Ishikawa (cell line): Measurements from ENCODE around the gene BAIAP3.

Experiments
- CEBPB ChIP-seq: IDR thresholded peaks from 2 replicates; pipeline ENCODE4 v1.6.1; 2012
- CREB1 ChIP-seq: IDR thresholded peaks from 2 replicates; pipeline ENCODE4 v1.6.1; 2012; ENCODE audit warnings: low read depth
- NFIC ChIP-seq: IDR thresholded peaks from 2 replicates; pipeline ENCODE4 v1.6.1; 2012
- USF1 ChIP-seq: IDR thresholded peaks from 2 replicates; pipeline ENCODE4 v1.6.1; 2012
- TF ChIP-seq, protein P1 (sequence below): IDR thresholded peaks from 2 replicates; pipeline ENCODE4 v1.6.1; 2012

- TF ChIP-seq CEBPB, result no peak
- TF ChIP-seq, protein P1, sequence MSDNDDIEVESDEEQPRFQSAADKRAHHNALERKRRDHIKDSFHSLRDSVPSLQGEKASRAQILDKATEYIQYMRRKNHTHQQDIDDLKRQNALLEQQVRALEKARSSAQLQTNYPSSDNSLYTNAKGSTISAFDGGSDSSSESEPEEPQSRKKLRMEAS, result no peak
- TF ChIP-seq USF1, result no peak
- no peak for TF ChIP-seq NFIC
- TF ChIP-seq CREB1, result no peak
Measured at GRCh38 chr16:1380195-1380594, 46.8 kb downstream of the BAIAP3 start.
